HCT116 (cell line): ENCODE results near the gene MBD6. TPM values are rescaled to one million over a fixed set of nuclear protein-coding genes. Genes with fewer than 3 reads are reported as not detected.

Source experiments
- ATAC-seq: fragments of 200-7000 bp; cut with Tn5 transposase; 2 replicates; pipeline ENCODE4 v1.9.1; 2020; ENCODE audit warnings: mild to moderate bottlenecking, moderate library complexity
- BruUV-seq: library from RNA; stranded (reverse); fragments of 400-500 nt; replicated peaks from 2 replicates; lab custom pipeline; 2021; lab: Mats Ljungman, UMichigan
- CTCF ChIA-PET: fragments of 300-600 bp; sonication (Branson Sonifier 250); formaldehyde crosslinking; loops from one replicate; lab custom pipeline; 2021; ENCODE audit warnings: antibody characterized with exemption; lab: Charles Lee
- POLR2A ChIA-PET: fragments of 300-600, 350-600 bp; sonication (Branson Sonifier 250); formaldehyde crosslinking; loops from one replicate; lab custom pipeline; 2021; ENCODE audit warnings: antibody characterized with exemption; lab: Charles Lee
- RAD21 ChIA-PET, 2 experiments: fragments of 300-600 bp; sonication (Branson Sonifier 250); formaldehyde crosslinking; loops; one replicate each; lab custom pipeline; 2023; ENCODE audit warnings: low total read pairs in 2 of 2; ENCODE audit not compliant: uncharacterized antibody in 2 of 2, unreplicated experiment in 2 of 2, low non-redundant PET in 1 of 2; lab: Charles Lee
- DNase-seq: peaks from one replicate; pipeline ENCODE4 v3.0.0-alpha.2; 2010; ENCODE audit warnings: low read depth, low spot score
- H2AFZ ChIP-seq: fragments of 200-600 bp; shearing (Covaris generic), sonication (generic); 2 replicates; pipeline ENCODE4 v1.6.1; 2017; ENCODE audit warnings: low read depth, mixed run types, mixed read lengths, antibody characterized with exemption, low read length; ENCODE audit not compliant: poor library complexity, severe bottlenecking
- H3K27ac ChIP-seq: 2 replicates; pipeline ENCODE4 v1.5.1; 2012; ENCODE audit warnings: low read depth, low read length
- H3K27me3 ChIP-seq: fragments of 200-600 bp; sonication (generic); 2 replicates; pipeline ENCODE4 v1.6.1; 2016; ENCODE audit warnings: mixed run types, low read length, mixed read lengths; ENCODE audit not compliant: insufficient read depth
- H3K36me3 ChIP-seq, 2 experiments: fragments of 200-500 bp in 1 of 2; fragments of 200-600 bp in 1 of 2; sonication (Bioruptor generic) in 1 of 2; sonication (generic) in 1 of 2; 2 replicates each; pipeline versions ENCODE4 v1.5.1 to v1.6.1; 2014 to 2016; ENCODE audit warnings: low read length in 2 of 2, inconsistent platforms in 1 of 2, mixed read lengths in 1 of 2, mixed run types in 1 of 2; ENCODE audit not compliant: insufficient read depth in 2 of 2, control insufficient read depth in 1 of 2
- H3K4me1 ChIP-seq, 2 experiments: fragments of 200-600 bp in 1 of 2; sonication (generic) in 1 of 2; 2 replicates each; pipeline versions ENCODE4 v1.5.1 to v1.6.1; 2012 to 2017; ENCODE audit warnings: low read length in 2 of 2, inconsistent platforms in 1 of 2, mild to moderate bottlenecking in 1 of 2, mixed read lengths in 1 of 2, mixed run types in 1 of 2, moderate library complexity in 1 of 2; ENCODE audit not compliant: insufficient read depth in 2 of 2, control insufficient read depth in 1 of 2
- H3K4me2 ChIP-seq: fragments of 200-600 bp; sonication (generic); 2 replicates; pipeline ENCODE4 v1.6.1; 2017; ENCODE audit warnings: mixed run types, low read length, mixed read lengths
- H3K4me3 ChIP-seq, 2 experiments: fragments of 200-600 bp in 1 of 2; sonication (generic) in 1 of 2; replicated peaks in 1 of 2; 2 replicates each; pipeline ENCODE4 v1.5.1; 2011 to 2016; ENCODE audit warnings: low read length in 2 of 2, control low read depth in 1 of 2, low read depth in 1 of 2, mild to moderate bottlenecking in 1 of 2, mixed read lengths in 1 of 2, mixed run types in 1 of 2
- H3K79me2 ChIP-seq: fragments of 200-600 bp; sonication (generic); 2 replicates; pipeline ENCODE4 v1.6.1; 2017; ENCODE audit warnings: mild to moderate bottlenecking, mixed run types, low read length, moderate library complexity, mixed read lengths; ENCODE audit not compliant: insufficient read depth
- H3K9ac ChIP-seq: fragments of 200-600 bp; sonication (generic); 2 replicates; pipeline ENCODE4 v1.6.1; 2016; ENCODE audit warnings: low read length, mixed read lengths
- H3K9me2 ChIP-seq: fragments of 200-600 bp; sonication (generic), shearing (Covaris generic); 2 replicates; pipeline ENCODE4 v1.6.1; 2017; ENCODE audit warnings: mixed run types, mild to moderate bottlenecking, moderate library complexity; ENCODE audit not compliant: insufficient read depth
- H3K9me3 ChIP-seq, 2 experiments: fragments of 200-500 bp in 1 of 2; fragments of 200-600 bp in 1 of 2; sonication (Bioruptor generic) in 1 of 2; sonication (generic) in 1 of 2; 2 replicates each; pipeline ENCODE4 v1.6.1; 2014 to 2017; ENCODE audit warnings: low read length in 2 of 2, mixed read lengths in 2 of 2, inconsistent platforms in 1 of 2, low read depth in 1 of 2, mild to moderate bottlenecking in 1 of 2, mixed run types in 1 of 2, moderate library complexity in 1 of 2; ENCODE audit not compliant: control insufficient read depth in 1 of 2, insufficient read depth in 1 of 2
- H4K20me1 ChIP-seq: fragments of 200-600 bp; sonication (generic), shearing (Covaris generic); 2 replicates; pipeline ENCODE4 v1.6.1; 2017; ENCODE audit warnings: mixed run types, mild to moderate bottlenecking, moderate library complexity; ENCODE audit not compliant: insufficient read depth
- EGR1 ChIP-seq: IDR thresholded peaks from 2 replicates; pipeline ENCODE4 v1.6.1; 2012; ENCODE audit warnings: low read depth
- ELF1 ChIP-seq: IDR thresholded peaks from 2 replicates; pipeline ENCODE4 v1.6.1; 2012; ENCODE audit warnings: low read depth, borderline replicate concordance
- EZH2phosphoT487 ChIP-seq: fragments of 200-600 bp; IDR thresholded peaks from 2 replicates; pipeline ENCODE4 v1.6.1; 2018; ENCODE audit warnings: antibody characterized with exemption, borderline replicate concordance
- POLR2A ChIP-seq: IDR thresholded peaks from 2 replicates; pipeline ENCODE4 v1.7.0; 2011; ENCODE audit warnings: borderline replicate concordance; ENCODE audit not compliant: insufficient read depth, insufficient read length; ENCODE audit errors: extremely low read depth
- RAD21 ChIP-seq: IDR thresholded peaks from 2 replicates; pipeline ENCODE4 v1.6.1; 2012; ENCODE audit warnings: low read depth, mild to moderate bottlenecking
- REST ChIP-seq: IDR thresholded peaks from 2 replicates; pipeline ENCODE4 v1.6.1; 2012; ENCODE audit warnings: low read depth
- SIN3A ChIP-seq: IDR thresholded peaks from 2 replicates; pipeline ENCODE4 v1.6.1; 2012; ENCODE audit warnings: low read depth
- TCF7L2 ChIP-seq: IDR thresholded peaks from 2 replicates; pipeline ENCODE4 v1.7.0; 2011; ENCODE audit warnings: borderline replicate concordance, inconsistent platforms; ENCODE audit not compliant: insufficient read depth, insufficient read length; ENCODE audit errors: extremely low read depth
- YY1 ChIP-seq: IDR thresholded peaks from 2 replicates; pipeline ENCODE4 v1.6.1; 2011; ENCODE audit warnings: low read length, low read depth, moderate library complexity, mild to moderate bottlenecking; ENCODE audit not compliant: insufficient replicate concordance; ENCODE audit errors: extremely low read depth
- ZFX ChIP-seq: fragments of 450-650 bp; IDR thresholded peaks from 2 replicates; pipeline ENCODE4 v1.6.1; 2017
- intact Hi-C: fragments of 100-400 bp; cut with micrococcal nuclease; formaldehyde crosslinking; loops from 2 replicates; pipeline ENCODE4 v1.10.0; 2022
- total RNA-seq: library from RNA; stranded (reverse); gene quantifications from one replicate; pipeline ENCODE4 v1.2.1, GENCODE V29; 2021; ENCODE audit not compliant: unreplicated experiment
- TF ChIP-seq, protein P1 (sequence below): IDR thresholded peaks from 2 replicates; pipeline ENCODE4 v1.6.1; 2011; ENCODE audit warnings: mild to moderate bottlenecking, low read length, moderate library complexity; ENCODE audit not compliant: insufficient replicate concordance; ENCODE audit errors: extremely low read depth

The MBD6 gene
- total RNA-seq, 1 experiment from 2014 or later = 70.1 TPM

- peak overlapping the region; percentile 86 for H3K4me2 ChIP-seq
- RAD21 ChIA-PET = no interaction called here
- CTCF ChIA-PET = no interaction called here
- H3K9me2 ChIP-seq = no peaks in the 10 kb centered on the region
- H3K27me3 ChIP-seq = no peaks in the 10 kb centered on the region
- H3K27ac ChIP-seq = peak overlapping the region; percentile 68
- POLR2A ChIA-PET = interaction anchor here (1.3 kb wide), 1 partner anchor 32 kb away, joined by 3 read pairs; the partner anchor contains the start of gene DDIT3
- H3K4me1 ChIP-seq = peaks cover 4 to 14% of the 10 kb centered on the region in 2 experiments; a peak in 3 of 4 replicates
- H3K4me3 ChIP-seq = peak overlapping the region; percentile 97 to 100
- intact Hi-C loops = no loop called here
- no peak for DNase-seq
- peaks cover 19 to 35% of the 10 kb centered on the region in 2 experiments for H3K36me3 ChIP-seq
- H3K9me3 ChIP-seq = no peaks in the 10 kb centered on the region
- H3K9ac ChIP-seq = peak overlapping the region; percentile 76
- TF ChIP-seq EZH2phosphoT487 (no peak), RAD21 (no peak), POLR2A (no peak), ELF1 (no peak), ZFX (no peak), REST (no peak), SIN3A (no peak; the same call in 1 of the 2 replicates), YY1 (no peak), TCF7L2 (no peak), EGR1 (no peak)
- TF ChIP-seq, protein P1, sequence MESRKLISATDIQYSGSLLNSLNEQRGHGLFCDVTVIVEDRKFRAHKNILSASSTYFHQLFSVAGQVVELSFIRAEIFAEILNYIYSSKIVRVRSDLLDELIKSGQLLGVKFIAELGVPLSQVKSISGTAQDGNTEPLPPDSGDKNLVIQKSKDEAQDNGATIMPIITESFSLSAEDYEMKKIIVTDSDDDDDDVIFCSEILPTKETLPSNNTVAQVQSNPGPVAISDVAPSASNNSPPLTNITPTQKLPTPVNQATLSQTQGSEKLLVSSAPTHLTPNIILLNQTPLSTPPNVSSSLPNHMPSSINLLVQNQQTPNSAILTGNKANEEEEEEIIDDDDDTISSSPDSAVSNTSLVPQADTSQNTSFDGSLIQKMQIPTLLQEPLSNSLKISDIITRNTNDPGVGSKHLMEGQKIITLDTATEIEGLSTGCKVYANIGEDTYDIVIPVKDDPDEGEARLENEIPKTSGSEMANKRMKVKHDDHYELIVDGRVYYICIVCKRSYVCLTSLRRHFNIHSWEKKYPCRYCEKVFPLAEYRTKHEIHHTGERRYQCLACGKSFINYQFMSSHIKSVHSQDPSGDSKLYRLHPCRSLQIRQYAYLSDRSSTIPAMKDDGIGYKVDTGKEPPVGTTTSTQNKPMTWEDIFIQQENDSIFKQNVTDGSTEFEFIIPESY = no peak
- BruUV-seq = no TSS peak
- peak; percentile 10; the same call in 1 of the 2 replicates for ATAC-seq
- no peaks in the 10 kb centered on the region for H4K20me1 ChIP-seq
- H3K79me2 ChIP-seq = peaks cover 41% of the 10 kb centered on the region
- no peak overlapping the region for H2AFZ ChIP-seq
Observed at GRCh38 chr12:57488402-57489156, 34.0 kb upstream of the MBD6 start.
